ENCODE data around the gene COPS7A.
A peak's percentile ranks its signal among the peaks of the same experiment; 100 is the strongest.
"Not testable (repeated sequence)": the region's sequence is repeated elsewhere in the genome, so short reads cannot be mapped to it uniquely, and the experiment has no call there.

Gene COPS7A

DNA sequence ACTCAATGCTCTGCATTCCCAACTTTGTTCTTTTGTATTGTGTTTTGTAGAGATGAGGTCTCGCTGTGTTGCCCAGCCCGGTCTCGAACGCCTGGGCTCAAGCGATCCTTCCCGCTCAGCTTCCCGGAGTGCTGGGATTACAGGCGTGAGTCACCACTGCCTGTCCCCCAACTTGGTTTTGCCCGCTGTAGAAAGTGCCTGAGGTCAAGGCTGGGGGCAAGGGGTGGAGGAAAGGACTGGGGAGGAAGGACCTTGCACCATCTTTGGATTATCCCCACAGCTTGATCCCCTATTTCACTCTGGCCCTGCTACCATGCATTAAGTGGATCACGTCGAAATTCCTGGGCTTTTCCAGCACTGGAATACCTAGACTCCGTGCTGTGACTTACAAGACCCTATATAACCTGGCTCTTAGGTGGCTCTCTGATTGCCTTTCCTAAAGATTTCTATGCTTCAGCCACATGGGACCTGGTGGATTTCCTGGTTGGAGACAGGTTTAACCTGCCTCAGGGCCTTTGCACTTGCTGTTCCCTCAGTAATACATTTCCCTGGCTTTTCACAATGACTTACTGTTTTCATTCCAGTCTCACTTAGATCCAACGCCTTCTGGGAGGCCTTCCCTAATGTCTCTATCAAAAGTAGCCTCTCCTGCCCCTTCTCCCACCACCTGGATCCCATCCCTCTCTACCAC, 22.6 kb upstream of the COPS7A start:
- no peak for DNase-seq (ENCODE audit: low read depth in 2 of 2)

DNA sequence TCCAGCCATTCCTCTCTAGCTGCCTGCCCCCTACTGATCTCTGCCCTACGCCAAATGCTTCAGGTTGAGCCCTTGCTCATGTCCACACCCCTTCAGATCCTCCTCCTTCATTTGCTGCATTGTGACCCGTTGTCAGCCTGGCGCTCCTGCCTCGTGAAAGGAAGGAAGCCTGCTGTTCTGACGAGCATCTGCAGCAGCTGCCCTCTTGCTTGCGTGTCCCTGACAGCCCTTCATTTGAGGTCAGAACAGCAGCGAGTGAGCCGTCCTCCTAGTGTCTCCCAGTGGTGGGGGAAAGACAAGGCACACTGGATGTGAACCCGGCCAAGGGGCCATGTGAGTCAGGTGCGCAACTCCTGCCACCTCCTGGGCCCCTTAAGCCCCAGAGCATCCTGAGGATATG, 20.2 kb upstream of the COPS7A start:
- DNase-seq (ENCODE audit: low read depth in 2 of 2), result no peak

DNA sequence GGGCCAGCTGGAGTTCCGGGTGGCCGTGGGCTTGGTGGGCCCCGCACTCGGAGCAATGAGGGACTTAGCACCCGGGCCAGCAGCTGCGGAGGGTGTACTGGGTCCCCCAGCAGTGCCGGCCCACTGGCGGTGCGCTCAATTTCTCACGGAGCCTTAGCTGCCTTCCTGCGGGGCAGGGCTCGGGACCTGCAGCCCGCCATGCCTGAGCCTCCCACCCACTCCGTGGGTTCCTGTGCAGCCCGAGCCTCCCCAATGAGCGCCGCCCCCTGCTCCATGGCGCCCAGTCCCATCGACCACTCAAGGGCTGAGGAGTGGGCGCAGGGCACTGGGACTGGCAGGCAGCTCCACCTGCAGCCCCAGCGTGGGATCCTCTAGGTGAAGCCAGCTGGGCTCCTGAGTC, 15.5 kb upstream of the COPS7A start:
- DNase-seq (ENCODE audit: low read depth in 2 of 2), result not testable (repeated sequence)

DNA sequence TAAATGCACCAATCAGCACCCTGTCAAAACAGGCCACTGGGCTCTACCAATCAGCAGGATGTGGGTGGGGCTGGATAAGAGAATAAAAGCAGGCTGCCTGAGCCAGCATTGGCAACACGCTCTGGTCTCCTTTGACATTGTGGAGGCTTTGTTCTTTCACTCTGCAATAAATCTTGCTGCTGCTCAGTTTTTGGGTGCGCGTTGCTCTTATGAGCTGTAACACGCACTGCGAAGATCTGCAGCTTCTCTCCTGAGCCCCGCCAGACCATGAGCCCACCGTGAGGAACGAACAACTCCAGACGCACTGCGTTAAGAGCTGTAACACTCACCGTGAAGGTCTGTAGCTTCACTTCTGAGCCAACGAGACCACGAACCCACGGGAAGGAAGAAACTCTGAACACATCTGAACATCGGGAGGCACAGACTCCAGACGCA, 14.9 kb upstream of the COPS7A start:
- DNase-seq (ENCODE audit: low read depth in 2 of 2), result no peak

DNA sequence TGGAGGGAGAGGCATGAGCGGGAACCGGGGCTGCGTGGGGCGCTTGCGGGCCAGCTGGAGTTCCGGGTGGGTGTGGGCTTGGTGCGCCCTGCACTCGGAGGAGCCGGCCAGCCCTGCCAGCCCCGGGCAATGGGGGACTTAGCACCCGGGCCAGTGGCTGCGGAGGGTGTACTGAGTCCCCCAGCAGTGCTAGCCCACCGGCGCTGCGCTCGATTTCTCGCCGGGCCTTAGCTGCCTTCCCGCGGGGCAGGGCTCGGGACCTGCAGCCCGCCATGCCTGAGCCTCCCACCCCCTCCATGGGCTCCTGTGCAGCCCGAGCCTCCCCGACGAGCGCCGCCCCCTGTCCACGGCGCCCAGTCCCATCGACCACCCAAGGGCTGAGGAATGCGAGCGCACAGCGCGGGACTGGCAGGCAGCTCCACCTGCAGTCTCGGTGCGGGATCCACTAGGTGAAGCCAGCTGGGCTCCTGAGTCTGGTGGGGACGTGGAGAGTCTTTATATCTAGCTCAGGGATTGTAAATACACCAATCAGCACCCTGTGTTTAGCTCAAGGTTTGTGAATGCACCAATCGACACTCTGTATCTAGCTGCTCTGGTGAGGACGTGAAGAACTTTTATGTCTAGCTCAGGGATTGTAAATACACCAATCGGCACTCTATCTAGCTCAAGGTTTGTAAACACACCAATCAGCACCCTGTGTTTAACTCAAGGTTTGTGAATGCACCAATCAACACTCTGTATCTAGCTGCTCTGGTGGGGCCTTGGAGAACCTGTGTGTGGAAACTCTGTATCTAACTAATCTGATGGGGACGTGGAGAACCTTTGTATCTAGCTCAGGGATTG, 7.6 kb upstream of the COPS7A start:
- DNase-seq (ENCODE audit: low read depth in 2 of 2), result not testable (repeated sequence)

GRCh38 chr12:6716874-6717437, 6.9 kb upstream of the COPS7A start:
- no peak for DNase-seq (ENCODE audit: low read depth in 2 of 2)

- DNase-seq (ENCODE audit: low read depth in 2 of 2), result no peak
Observed at GRCh38 chr12:6722863-6723262, 983 bp upstream of the COPS7A start.

DNA sequence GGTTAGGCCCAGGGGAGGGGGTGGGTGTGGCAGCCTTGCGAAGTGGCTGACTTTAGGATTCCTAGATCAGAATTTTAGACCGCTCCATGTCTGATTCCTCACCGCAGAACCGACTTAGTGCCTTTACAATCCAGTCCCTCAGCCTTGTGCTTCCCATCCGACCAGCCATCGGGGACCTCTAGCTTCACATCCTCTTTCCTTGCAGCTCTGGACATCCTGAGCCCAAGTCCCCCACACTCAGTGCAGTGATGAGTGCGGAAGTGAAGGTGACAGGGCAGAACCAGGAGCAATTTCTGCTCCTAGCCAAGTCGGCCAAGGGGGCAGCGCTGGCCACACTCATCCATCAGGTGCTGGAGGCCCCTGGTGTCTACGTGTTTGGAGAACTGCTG, 557 bp downstream of the COPS7A start:
- DNase-seq (ENCODE audit: low read depth in 2 of 2), result peak in 1 of 2 donors; percentile 13

DNA sequence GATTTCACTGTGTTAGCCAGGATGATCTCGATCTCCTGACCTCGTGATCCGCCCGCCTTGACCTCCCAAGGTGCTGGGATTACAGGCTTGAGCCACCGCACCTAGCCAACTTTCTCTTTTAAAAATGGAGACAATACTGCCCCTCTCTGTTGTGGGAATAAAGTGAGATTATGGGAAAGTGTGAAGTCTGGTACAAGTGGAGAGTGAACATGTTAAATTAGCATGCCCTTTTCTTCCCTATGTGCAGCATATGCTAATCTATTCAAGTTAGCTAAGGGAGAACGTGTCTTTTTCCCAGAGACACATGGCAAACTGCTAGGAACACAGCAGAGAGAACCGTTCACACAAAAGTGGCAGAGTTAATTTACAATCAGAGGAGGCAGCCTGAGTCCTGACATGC, 1.5 kb downstream of the COPS7A start:
- DNase-seq (ENCODE audit: low read depth in 2 of 2), result no peak

- no peak for DNase-seq (ENCODE audit: low read depth in 2 of 2)
Observed at GRCh38 chr12:6729186-6729585, 5.3 kb downstream of the COPS7A start.

GRCh38 chr12:6730169-6730568, 6.3 kb downstream of the COPS7A start:
- no peak for DNase-seq (ENCODE audit: low read depth in 2 of 2)

- no peak for DNase-seq (ENCODE audit: low read depth in 2 of 2)
Observed at GRCh38 chr12:6734506-6735387, 10.9 kb downstream of the COPS7A start.

- DNase-seq (ENCODE audit: low read depth in 2 of 2), result no peak
Observed at GRCh38 chr12:6735448-6736191, 11.8 kb downstream of the COPS7A start.

- DNase-seq (ENCODE audit: low read depth in 2 of 2), result no peak
Observed at GRCh38 chr12:6736754-6737153, 12.9 kb downstream of the COPS7A start.

DNA sequence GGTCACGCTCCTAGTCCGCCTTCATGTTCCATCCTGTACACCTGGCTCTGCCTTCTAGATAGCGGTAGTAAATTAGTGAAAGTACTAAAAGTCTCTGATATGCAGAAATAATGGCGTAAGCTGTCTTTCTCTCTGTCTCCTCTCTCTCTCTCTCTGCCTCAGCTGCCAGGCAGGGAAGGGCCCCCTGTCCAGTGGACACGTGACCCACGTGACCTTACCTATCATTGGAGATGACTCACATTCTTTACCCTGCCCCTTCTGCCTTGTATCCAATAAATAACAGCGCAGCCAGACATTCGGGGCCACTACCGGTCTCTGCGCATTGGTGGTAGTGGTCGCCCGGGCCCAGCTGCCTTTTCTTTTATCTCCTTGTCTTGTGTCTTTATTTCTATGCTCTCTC, 18.2 kb downstream of the COPS7A start:
- DNase-seq (ENCODE audit: low read depth in 2 of 2), result not testable (repeated sequence)

GRCh38 chr12:6742834-6743233, 19.0 kb downstream of the COPS7A start:
- DNase-seq (ENCODE audit: low read depth in 2 of 2), result no peak

- not testable (repeated sequence) for DNase-seq (ENCODE audit: low read depth in 2 of 2)
Observed at GRCh38 chr12:6743300-6743699, 19.5 kb downstream of the COPS7A start.

GRCh38 chr12:6745741-6746525, 22.1 kb downstream of the COPS7A start:
- DNase-seq (ENCODE audit: low read depth in 2 of 2), result no peak

GRCh38 chr12:6747216-6747615, 23.4 kb downstream of the COPS7A start:
- no peak for DNase-seq (ENCODE audit: low read depth in 2 of 2)

DNA sequence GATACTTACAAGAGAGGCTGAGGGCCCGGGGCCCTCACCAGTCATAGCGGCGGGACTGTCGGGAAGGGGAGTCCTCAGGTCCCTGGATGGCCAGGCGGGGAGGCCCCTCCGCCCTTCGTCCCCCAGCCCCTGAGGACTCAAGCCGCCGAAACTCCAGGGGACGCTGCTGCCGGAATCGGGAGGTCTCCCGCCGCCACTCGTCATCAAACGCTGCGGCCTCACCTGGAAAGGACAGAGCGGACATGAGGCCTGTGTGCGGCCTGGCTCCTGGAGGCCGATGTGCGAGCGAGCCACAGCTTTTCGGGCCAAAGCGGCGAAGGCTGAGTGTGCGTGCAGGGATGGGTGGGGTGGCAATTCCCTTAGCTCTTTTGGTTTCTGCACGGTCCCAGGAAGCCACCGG, 24.9 kb downstream of the COPS7A start:
- no peak for DNase-seq (ENCODE audit: low read depth in 2 of 2)
